GM19395 (cell line): Measurements from ENCODE around the gene FSIP2.
"Not testable (repeated sequence)": the region's sequence is repeated elsewhere in the genome, so short reads cannot be mapped to it uniquely, and the experiment has no call there.

Experiments used
- ATAC-seq: cut with Tn5 transposase; IDR thresholded peaks from one replicate; pipeline ENCODE4 v1.9.1; 2021; ENCODE audit warnings: mild to moderate bottlenecking, moderate library complexity; ENCODE audit not compliant: unreplicated experiment

Gene FSIP2

GRCh38 chr2:185796758-185797157 lies 58.2 kb downstream of the FSIP2 start:
- ATAC-seq = peak; percentile 55

- no peak for ATAC-seq
Observed at GRCh38 chr2:185802926-185803325, 64.3 kb downstream of the FSIP2 start.

GRCh38 chr2:185806783-185807182 lies 68.2 kb downstream of the FSIP2 start:
- ATAC-seq = no peak

- no peak for ATAC-seq
Observed at GRCh38 chr2:185807351-185807750, 68.7 kb downstream of the FSIP2 start.

GRCh38 chr2:185811580-185811979 lies 73.0 kb downstream of the FSIP2 start:
- ATAC-seq = no peak

GRCh38 chr2:185813707-185814106 lies 75.1 kb downstream of the FSIP2 start:
- ATAC-seq = no peak

- ATAC-seq = no peak
Observed at GRCh38 chr2:185817991-185818390, 79.4 kb downstream of the FSIP2 start.

GRCh38 chr2:185821467-185821866 lies 82.9 kb downstream of the FSIP2 start:
- ATAC-seq = no peak

- no peak for ATAC-seq
Observed at GRCh38 chr2:185823773-185824172, 85.2 kb downstream of the FSIP2 start.

GRCh38 chr2:185825557-185825956 lies 87.0 kb downstream of the FSIP2 start:
- no peak for ATAC-seq

- no peak for ATAC-seq
Observed at GRCh38 chr2:185828326-185828725, 89.7 kb downstream of the FSIP2 start.

GRCh38 chr2:185833864-185834263 lies 95.3 kb downstream of the FSIP2 start:
- ATAC-seq = no peak

GRCh38 chr2:185835974-185836373 lies 97.4 kb downstream of the FSIP2 start:
- ATAC-seq = no peak

- ATAC-seq = no peak
Observed at GRCh38 chr2:185854885-185855284, 116.3 kb downstream of the FSIP2 start.

- ATAC-seq = no peak
Observed at GRCh38 chr2:185857691-185858090, 119.1 kb downstream of the FSIP2 start.

- ATAC-seq = no peak
Observed at GRCh38 chr2:185859506-185859905, 120.9 kb downstream of the FSIP2 start.

- ATAC-seq = no peak
Observed at GRCh38 chr2:185860321-185860720, 121.7 kb downstream of the FSIP2 start.

GRCh38 chr2:185862657-185863398 lies 124.2 kb downstream of the FSIP2 start:
- no peak for ATAC-seq

- ATAC-seq = not testable (repeated sequence)
Observed at GRCh38 chr2:185864468-185865260, 126.1 kb downstream of the FSIP2 start.

- no peak for ATAC-seq
Observed at GRCh38 chr2:185875136-185875931, 136.7 kb downstream of the FSIP2 start.

- no peak for ATAC-seq
Observed at GRCh38 chr2:185876234-185876633, 137.6 kb downstream of the FSIP2 start.
